GM12878 (cell line): ENCODE data around the gene METRN. TPM values are rescaled to one million over a fixed set of nuclear protein-coding genes. Genes with fewer than 3 reads are reported as not detected.

Experiments
- ATAC-seq: fragments of 200-7000 bp; cut with Tn5 transposase; 3 replicates; pipeline ENCODE4 v1.9.1; 2020; ENCODE audit warnings: mild to moderate bottlenecking, moderate library complexity
- BruUV-seq: library from RNA; stranded (reverse); fragments of 400-500 nt; replicated peaks from 2 replicates; lab custom pipeline; 2021; lab: Mats Ljungman, UMichigan
- CTCF ChIA-PET: fragments of 300-600 bp; sonication (Branson Sonifier 250); formaldehyde crosslinking; extraction: SDS; loops from one replicate; lab custom pipeline; 2021; ENCODE audit warnings: inconsistent platforms; lab: Yijun Ruan, JAX
- POLR2A ChIA-PET: fragments of 350-600 bp; formaldehyde crosslinking; extraction: SDS; loops from one replicate; lab custom pipeline; 2021; ENCODE audit warnings: inconsistent platforms; lab: Charles Lee
- RAD21 ChIA-PET: fragments of 300-600 bp; sonication (Branson Sonifier 250); formaldehyde crosslinking; loops from one replicate; lab custom pipeline; 2023; ENCODE audit warnings: antibody characterized with exemption; ENCODE audit not compliant: unreplicated experiment; lab: Charles Lee
- SMC1A ChIA-PET: fragments of 300-600 bp; sonication (Branson Sonifier 250); formaldehyde crosslinking; loops from one replicate; lab custom pipeline; 2023; ENCODE audit not compliant: unreplicated experiment, uncharacterized antibody; lab: Charles Lee
- DNase-seq: peaks from one replicate; pipeline ENCODE4 v3.0.0-alpha.2; 2011; ENCODE audit warnings: low read depth, low spot score
- FAIRE-seq: peaks from 3 replicates; lab custom pipeline; 2011; peaks lifted over from hg19 to GRCh38; lab: Jason Lieb, UNC
- H2AFZ ChIP-seq: 2 replicates; pipeline ENCODE4 v1.6.0; 2011; ENCODE audit warnings: low read depth, low read length, control low read depth; ENCODE audit not compliant: control insufficient read depth
- H3K27ac ChIP-seq: 2 replicates; pipeline ENCODE4 v1.5.1; 2011; ENCODE audit warnings: control low read depth; ENCODE audit not compliant: control insufficient read depth, insufficient read depth
- H3K27me3 ChIP-seq, 2 experiments: replicated peaks in 1 of 2; 2 replicates each; pipeline versions ENCODE4 v1.6.0 to v1.6.1; 2011; ENCODE audit warnings: low read length in 1 of 2; ENCODE audit not compliant: control insufficient read depth in 2 of 2, insufficient read depth in 2 of 2
- H3K36me3 ChIP-seq, 2 experiments: 2 replicates each; pipeline ENCODE4 v1.5.1; 2011; ENCODE audit warnings: low read length in 1 of 2; ENCODE audit not compliant: control insufficient read depth in 2 of 2, insufficient read depth in 2 of 2
- H3K4me1 ChIP-seq: 2 replicates; pipeline ENCODE4 v1.6.1; 2011; ENCODE audit warnings: mild to moderate bottlenecking, low read length, moderate library complexity, mixed read lengths; ENCODE audit not compliant: control insufficient read depth, insufficient read depth
- H3K4me2 ChIP-seq: 2 replicates; pipeline ENCODE4 v1.6.0; 2011; ENCODE audit warnings: control low read depth; ENCODE audit not compliant: control insufficient read depth, insufficient read depth
- H3K4me3 ChIP-seq: fragments of 200-600 bp; sonication (generic); 2 replicates; pipeline ENCODE4 v1.5.1; 2016
- H3K79me2 ChIP-seq: 2 replicates; pipeline ENCODE4 v1.6.0; 2011; ENCODE audit warnings: low read length; ENCODE audit not compliant: control insufficient read depth, insufficient read depth
- H3K9ac ChIP-seq: 2 replicates; pipeline ENCODE4 v1.8.0; 2011; ENCODE audit warnings: low read length, control low read depth, mixed read lengths; ENCODE audit not compliant: control insufficient read depth, insufficient read depth
- H3K9me3 ChIP-seq: replicated peaks from 3 replicates; pipeline ENCODE4 v1.5.1; 2011; ENCODE audit warnings: mild to moderate bottlenecking, low read length; ENCODE audit not compliant: control insufficient read depth, insufficient read depth
- H4K20me1 ChIP-seq: 2 replicates; pipeline ENCODE4 v1.6.0; 2011; ENCODE audit not compliant: control insufficient read depth, insufficient read depth
- BCL3 ChIP-seq: IDR thresholded peaks from 2 replicates; pipeline ENCODE4 v1.6.1; 2011; ENCODE audit warnings: borderline replicate concordance, low read depth, mild to moderate bottlenecking, moderate library complexity, low read length; ENCODE audit not compliant: insufficient read depth, poor library complexity, severe bottlenecking
- RELA ChIP-seq: fragments of 450-650 bp; IDR thresholded peaks from 2 replicates; pipeline ENCODE4 v1.8.0; 2014; ENCODE audit warnings: borderline replicate concordance; ENCODE audit not compliant: partially characterized antibody
- SMAD1 ChIP-seq: fragments of 450-650 bp; IDR thresholded peaks from 2 replicates; pipeline ENCODE4 v1.6.1; 2018; ENCODE audit warnings: mild to moderate bottlenecking, low read depth; ENCODE audit not compliant: partially characterized antibody
- STAT1 ChIP-seq: fragments of 450-650 bp; conservative IDR thresholded peaks from 2 replicates; pipeline ENCODE4 v1.6.1; 2014; ENCODE audit warnings: antibody characterized with exemption, mild to moderate bottlenecking
- SUPT20H ChIP-seq: IDR thresholded peaks from 2 replicates; pipeline ENCODE4 v1.6.1; 2011; ENCODE audit warnings: low read depth, mild to moderate bottlenecking, low read length, moderate library complexity, borderline replicate concordance; ENCODE audit not compliant: control insufficient read depth
- ZBTB4 ChIP-seq: fragments of 450-650 bp; formaldehyde crosslinking; IDR thresholded peaks from 2 replicates; pipeline ENCODE4 v1.4.0; 2022; ENCODE audit warnings: mild to moderate bottlenecking, moderate library complexity
- ZNF207 ChIP-seq: fragments of 450-650 bp; IDR thresholded peaks from 2 replicates; pipeline ENCODE4 v1.6.1; 2014; ENCODE audit warnings: antibody characterized with exemption, mild to moderate bottlenecking, borderline replicate concordance
- ZNF217 ChIP-seq: fragments of 450-650 bp; IDR thresholded peaks from 2 replicates; pipeline ENCODE4 v1.6.1; 2017; ENCODE audit warnings: antibody characterized with exemption, mild to moderate bottlenecking
- WGBS: methylation state at CpG from one replicate; pipeline ENCODE4 v1.1.6; 2016; ENCODE audit warnings: low lambda C conversion rate; ENCODE audit not compliant: insufficient replicate concordance, insufficient coverage; ENCODE audit errors: missing lambda C conversion rate; 5-methylcytosine and 5-hydroxymethylcytosine counted together
- in situ Hi-C: fragments of 300-500 bp; cut with MboI; formaldehyde crosslinking; loops from 9 replicates; pipeline ENCODE4 v1.14.3; 2018; ENCODE audit warnings: mixed read lengths
- intact Hi-C: fragments of 100-400 bp; cut with micrococcal nuclease; formaldehyde crosslinking; loops from one replicate; pipeline ENCODE4 v1.14.2; 2022; ENCODE audit not compliant: unreplicated experiment
- polyA plus RNA-seq, 11 experiments: library from polyadenylated mRNA; depleted of rRNA in 4 of 11; unstranded in 6 of 11; stranded (reverse) in 5 of 11; fragments of >200 nt; fragmentation: Nextera tagmentation in 4 of 11; fragmentation: Illumina TruSeq in 1 of 11; extraction: Ambion mirVana in 4 of 11; extraction: Trizol in 1 of 11; gene quantifications; 1 replicate in 1 of 11; 2 replicates in 10 of 11; pipeline versions ENCODE4 v1.2.1 to v1.2.3, GENCODE V29; 2011 to 2016; ENCODE audit warnings: inconsistent platforms in 2 of 11, missing spikeins in 2 of 11, low read depth in 1 of 11
- total RNA-seq, 4 experiments: library from RNA; depleted of rRNA in 3 of 4; stranded (reverse); fragments of >200 nt in 3 of 4; fragmentation: Illumina TruSeq in 1 of 4; extraction: Trizol in 1 of 4; gene quantifications; 2 replicates each; pipeline versions ENCODE4 v1.2.1 to v1.2.3, GENCODE V29; 2013 to 2021

The METRN gene
- total and polyA plus RNA-seq, 10 of the 15 experiments (the other 5 are each of a cell fraction or from before 2014, with no cell fraction given), result 0.11 to 12.8 (median 1.1) TPM; not detected in 1

- Histone ChIP-seq H3K9ac (no peak overlapping the region), H2AFZ (no peak overlapping the region), H3K79me2 (no peaks in the 10 kb centered on the region), H3K9me3 (no peaks in the 10 kb centered on the region), H3K27ac (no peak overlapping the region), H3K36me3 (no peaks in the 10 kb centered on the region), H4K20me1 (no peaks in the 10 kb centered on the region), H3K27me3 (no peaks in the 10 kb centered on the region; a peak in 2 of 4 replicates), H3K4me2 (no peak overlapping the region), H3K4me3 (no peak overlapping the region), H3K4me1 (no peaks in the 10 kb centered on the region)
- no TSS peak for BruUV-seq
- intact Hi-C loops, result loop anchor here (1.0 to 2.0 kb wide), 2 partner anchors 75 to 392 kb away; no protein-coding TSS in a partner anchor
- 25% methylated on average over 21 of the region's 21 CpGs for WGBS
- no peak for TF ChIP-seq SMAD1
- CTCF ChIA-PET, result interaction anchor here (0.6 to 1.3 kb wide), 3 partner anchors 31 to 210 kb away, joined by 3 to 5 read pairs (median 4); no protein-coding TSS in a partner anchor
- in situ Hi-C loops, result loop anchor here (5.0 kb wide), 1 partner anchor 77 kb away; the partner anchor contains the start of genes CHTF18 and RPUSD1
- POLR2A ChIA-PET, result no interaction called here
- no peak for ATAC-seq
- RAD21 ChIA-PET, result interaction anchor here (0.5 kb wide), 1 partner anchor 317 kb away, joined by 4 read pairs; no protein-coding TSS in a partner anchor
- no peak for DNase-seq
- SMC1A ChIA-PET, result no interaction called here
- no peak for FAIRE-seq
These were observed 4.3 kb upstream of the METRN start for GRCh38 chr16:710500-711075.

- ATAC-seq, result no peak
- WGBS, result 43% methylated on average over 12 of the region's 12 CpGs
- RAD21 ChIA-PET, result no interaction called here
- POLR2A ChIA-PET, result no interaction called here
- no peaks in the 10 kb centered on the region for H4K20me1 ChIP-seq
- no peaks in the 10 kb centered on the region for H3K36me3 ChIP-seq
- no peak for FAIRE-seq
- H3K4me2 ChIP-seq, result no peak overlapping the region
- intact Hi-C loops, result loop anchor here (1.0 to 2.0 kb wide), 2 partner anchors 74 to 392 kb away; no protein-coding TSS in a partner anchor
- no peaks in the 10 kb centered on the region for H3K9me3 ChIP-seq
- no TSS peak for BruUV-seq
- DNase-seq, result no peak
- H3K4me1 ChIP-seq, result no peaks in the 10 kb centered on the region
- H3K4me3 ChIP-seq, result no peak overlapping the region
- no peak overlapping the region for H3K27ac ChIP-seq
- H3K9ac ChIP-seq, result no peak overlapping the region
- SMC1A ChIA-PET, result no interaction called here
- H3K27me3 ChIP-seq, result no peaks in the 10 kb centered on the region; a peak in 2 of 4 replicates
- no peak overlapping the region for H2AFZ ChIP-seq
- CTCF ChIA-PET, result interaction anchor here (0.6 to 1.3 kb wide), 3 partner anchors 30 to 209 kb away, joined by 3 to 5 read pairs (median 4); no protein-coding TSS in a partner anchor
- in situ Hi-C loops, result loop anchor here (5.0 kb wide), 1 partner anchor 76 kb away; the partner anchor contains the start of genes CHTF18 and RPUSD1
- no peaks in the 10 kb centered on the region for H3K79me2 ChIP-seq
- TF ChIP-seq SUPT20H (no peak), ZNF217 (no peak), ZNF207 (no peak), RELA (no peak), BCL3 (no peak), STAT1 (no peak), ZBTB4 (CRISPR knock-in tag) (no peak)
These were observed 3.8 kb upstream of the METRN start for GRCh38 chr16:711084-711483.
